Prostate gland (tissue), 2 donors: ENCODE measurements around the gene ZNF701. TPM values are rescaled to one million over a fixed set of nuclear protein-coding genes. Genes with fewer than 3 reads are reported as not detected.
"Not testable (repeated sequence)": the region's sequence is repeated elsewhere in the genome, so short reads cannot be mapped to it uniquely, and the experiment has no call there.

Source experiments
- DNase-seq: peaks from one replicate; pipeline ENCODE4 v3.0.0-alpha.2; 2019; ENCODE audit warnings: low spot score
- H3K27ac ChIP-seq, 2 donors: fragments of 200-600 bp; sonication (generic); 2 replicates each; pipeline ENCODE4 v1.5.1; 2017 to 2019
- H3K27me3 ChIP-seq: fragments of 200-600 bp; sonication (generic); replicated peaks from 2 replicates; pipeline ENCODE4 v1.5.1; 2019; ENCODE audit not compliant: insufficient read depth
- H3K36me3 ChIP-seq, 2 donors: fragments of 200-600 bp; sonication (generic); 1 replicate in 1 of 2; 2 replicates in 1 of 2; pipeline versions ENCODE4 v1.5.1 to v1.8.1; 2017 to 2019
- H3K4me1 ChIP-seq: fragments of 200-600 bp; sonication (generic); replicated peaks from 2 replicates; pipeline ENCODE4 v1.5.1; 2019
- H3K4me3 ChIP-seq, 2 donors: fragments of 200-600 bp; sonication (generic); 2 replicates each; pipeline ENCODE4 v1.5.1; 2017 to 2019
- H3K9me3 ChIP-seq: fragments of 200-600 bp; sonication (generic); 2 replicates; pipeline ENCODE4 v1.5.1; 2017
- POLR2A ChIP-seq: fragments of 450-650 bp; IDR thresholded peaks from one replicate; pipeline ENCODE4 v1.6.1; 2016; ENCODE audit warnings: antibody characterized with exemption, mild to moderate bottlenecking
- POLR2AphosphoS5 ChIP-seq: sonication (generic); formaldehyde crosslinking; IDR thresholded peaks from one replicate; pipeline ENCODE4 v1.6.1; 2017; ENCODE audit warnings: antibody characterized with exemption
- WGBS: methylation state at CpG from one replicate; pipeline ENCODE4 v1.1.5; 2018; 5-methylcytosine and 5-hydroxymethylcytosine counted together
- intact Hi-C: fragments of 100-400 bp; cut with DNase I; formaldehyde crosslinking; loops from one replicate; pipeline ENCODE4 v1.14.2; 2022
- total RNA-seq, 2 donors: library from RNA; depleted of rRNA; stranded (reverse); fragments of >200 nt; gene quantifications; one replicate each; pipeline ENCODE4 v1.1.0, GENCODE V29; 2016
- TF ChIP-seq, protein P1 (sequence below), 4 experiments: fragments of 200-600 bp in 2 of 4; fragments of 450-650 bp in 2 of 4; sonication (generic) in 2 of 4; IDR thresholded peaks; 1 replicate in 3 of 4; 2 replicates in 1 of 4; pipeline ENCODE4 v1.5.1; 2016 to 2019; ENCODE audit warnings: antibody characterized with exemption in 4 of 4, mild to moderate bottlenecking in 2 of 4, moderate library complexity in 2 of 4

ZNF701 gene
- total RNA-seq, 2 donors from 2014 or later, result 15.4 to 22.1 TPM

DNA sequence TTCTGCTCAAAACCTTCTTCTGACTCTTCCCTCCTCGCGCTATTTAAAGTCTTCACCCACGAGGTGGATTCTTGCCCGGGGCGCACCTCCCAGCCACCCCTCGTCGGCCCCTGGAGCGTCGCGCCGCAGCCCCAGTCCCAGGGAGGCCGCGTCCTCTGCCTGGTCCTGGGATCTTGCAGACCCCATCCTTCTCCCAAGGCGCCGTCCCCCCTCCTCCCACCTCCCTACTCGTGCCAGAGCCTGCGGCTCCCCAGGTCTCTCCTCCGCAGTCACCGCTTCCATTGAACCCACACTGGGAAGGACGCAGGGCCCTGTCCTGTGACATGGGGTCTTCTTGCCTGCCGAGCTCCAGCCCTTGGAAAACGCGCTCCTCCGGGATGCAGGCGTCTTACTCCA is 42.1 kb upstream of the ZNF701 start:
- no peaks in the 10 kb centered on the region for H3K27me3 ChIP-seq
- intact Hi-C loops, result loop anchor here (10.0 kb wide), 1 partner anchor 207 kb away; the partner anchor contains the start of gene ZNF611
- H3K9me3 ChIP-seq, result no peaks in the 10 kb centered on the region

GRCh38 chr19:52532480-52532879 is 37.6 kb upstream of the ZNF701 start:
- H3K27ac ChIP-seq, result no peak overlapping the region
- H3K9me3 ChIP-seq, result no peaks in the 10 kb centered on the region
- peaks cover 0 to 4% of the 10 kb centered on the region in 2 donors for H3K36me3 ChIP-seq
- H3K27me3 ChIP-seq, result no peaks in the 10 kb centered on the region
- H3K4me3 ChIP-seq, result no peak overlapping the region
- intact Hi-C loops, result no loop called here
- DNase-seq, result no peak
- 94% methylated on average over 2 of the region's 2 CpGs for WGBS
- H3K4me1 ChIP-seq, result no peaks in the 10 kb centered on the region
- no peak for TF ChIP-seq POLR2AphosphoS5
- TF ChIP-seq, protein P1, sequence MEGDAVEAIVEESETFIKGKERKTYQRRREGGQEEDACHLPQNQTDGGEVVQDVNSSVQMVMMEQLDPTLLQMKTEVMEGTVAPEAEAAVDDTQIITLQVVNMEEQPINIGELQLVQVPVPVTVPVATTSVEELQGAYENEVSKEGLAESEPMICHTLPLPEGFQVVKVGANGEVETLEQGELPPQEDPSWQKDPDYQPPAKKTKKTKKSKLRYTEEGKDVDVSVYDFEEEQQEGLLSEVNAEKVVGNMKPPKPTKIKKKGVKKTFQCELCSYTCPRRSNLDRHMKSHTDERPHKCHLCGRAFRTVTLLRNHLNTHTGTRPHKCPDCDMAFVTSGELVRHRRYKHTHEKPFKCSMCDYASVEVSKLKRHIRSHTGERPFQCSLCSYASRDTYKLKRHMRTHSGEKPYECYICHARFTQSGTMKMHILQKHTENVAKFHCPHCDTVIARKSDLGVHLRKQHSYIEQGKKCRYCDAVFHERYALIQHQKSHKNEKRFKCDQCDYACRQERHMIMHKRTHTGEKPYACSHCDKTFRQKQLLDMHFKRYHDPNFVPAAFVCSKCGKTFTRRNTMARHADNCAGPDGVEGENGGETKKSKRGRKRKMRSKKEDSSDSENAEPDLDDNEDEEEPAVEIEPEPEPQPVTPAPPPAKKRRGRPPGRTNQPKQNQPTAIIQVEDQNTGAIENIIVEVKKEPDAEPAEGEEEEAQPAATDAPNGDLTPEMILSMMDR (IDR thresholded peaks at IDR 0.05), result no peak
- no peak for TF ChIP-seq POLR2A

More for the DNA sequence above, 42.1 kb upstream of the ZNF701 start:
- WGBS, result 2% methylated on average over 25 of the region's 25 CpGs
- H3K36me3 ChIP-seq, result no peaks in the 10 kb centered on the region
- no peaks in the 10 kb centered on the region for H3K4me1 ChIP-seq
- no peak for DNase-seq
- H3K4me3 ChIP-seq, result peak overlapping the region; percentile 54 to 64
- TF ChIP-seq, protein P1 (IDR thresholded peaks at IDR 0.05), result no peak
- TF ChIP-seq POLR2AphosphoS5 (no peak), POLR2A (no peak)
- H3K27ac ChIP-seq, result peak overlapping the region; percentile 84

- Histone ChIP-seq H3K27me3 (no peaks in the 10 kb centered on the region), H3K36me3 (peaks cover 0 to 4% of the 10 kb centered on the region in 2 donors), H3K27ac (no peak overlapping the region), H3K4me3 (no peak overlapping the region), H3K4me1 (no peaks in the 10 kb centered on the region), H3K9me3 (no peaks in the 10 kb centered on the region)
- WGBS, result 81% methylated on average over 5 of the region's 5 CpGs
- TF ChIP-seq, protein P1 (IDR thresholded peaks at IDR 0.05), result no peak
- TF ChIP-seq POLR2A (no peak), POLR2AphosphoS5 (no peak)
- intact Hi-C loops, result no loop called here
- no peak for DNase-seq
Measured at GRCh38 chr19:52533901-52534300, 36.2 kb upstream of the ZNF701 start.

DNA sequence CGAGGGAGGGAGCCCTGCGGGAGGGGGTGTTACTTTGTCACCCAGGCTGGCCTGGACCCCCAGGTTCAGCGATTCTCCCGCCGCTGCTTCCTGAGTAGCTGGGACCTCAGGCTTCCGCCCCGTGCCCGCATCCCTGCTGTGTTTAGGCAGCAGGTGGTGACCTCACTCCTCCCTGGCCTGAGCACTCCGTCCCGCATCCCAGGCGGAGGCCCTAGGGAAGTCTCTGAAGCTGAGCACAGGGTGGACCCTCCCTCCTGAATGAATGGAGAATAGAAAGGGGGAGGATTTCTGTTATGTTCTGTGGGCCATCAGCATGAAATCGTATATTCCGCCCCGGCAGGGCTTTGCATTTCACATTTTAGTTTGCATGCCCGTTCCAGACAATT is 34.7 kb upstream of the ZNF701 start:
- H3K27ac ChIP-seq, result peak overlapping the region; percentile 67 to 68
- H3K4me1 ChIP-seq, intact Hi-C loops, H3K36me3 ChIP-seq, H3K9me3 ChIP-seq, DNase-seq, H3K27me3 ChIP-seq: not testable (repeated sequence)
- peak overlapping the region; percentile 33 to 49 for H3K4me3 ChIP-seq
- 6% methylated on average over 15 of the region's 15 CpGs for WGBS

DNA sequence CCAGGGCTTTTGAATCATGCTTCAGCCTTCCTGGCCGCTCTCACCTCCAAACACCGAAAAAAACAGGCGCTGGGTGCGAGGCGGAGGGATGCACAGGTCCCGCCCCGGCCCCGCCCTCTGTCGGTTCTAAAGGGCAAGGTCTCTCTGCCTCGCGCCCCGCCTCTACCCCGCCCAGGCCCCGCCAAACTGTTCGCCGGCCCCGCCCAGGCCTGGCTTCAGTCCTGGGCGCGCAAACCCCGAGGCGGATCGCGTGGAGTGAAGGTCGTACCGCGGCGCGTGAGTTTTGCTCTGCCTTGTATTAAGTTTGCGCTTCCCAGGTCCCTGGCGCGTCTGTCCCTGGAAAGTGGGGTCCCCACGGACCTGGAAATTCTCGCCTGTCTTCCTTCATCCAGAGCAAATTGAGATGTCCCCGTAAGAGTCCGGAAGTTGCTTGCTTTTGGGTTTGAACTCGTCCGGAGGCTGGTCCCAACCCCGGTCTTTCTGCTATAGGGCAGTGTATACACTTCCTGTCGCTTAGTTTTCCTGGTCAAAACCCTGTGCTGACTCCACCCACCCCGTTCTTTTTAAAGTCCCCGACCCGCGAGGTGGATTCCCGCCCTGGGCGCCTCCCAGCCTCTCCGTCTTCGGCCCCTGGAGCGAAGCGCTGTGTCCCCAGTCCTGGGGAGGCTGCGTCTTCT is 34.2 kb upstream of the ZNF701 start:
- TF ChIP-seq POLR2AphosphoS5 (peak; percentile 26), POLR2A (peak; percentile 42)
- TF ChIP-seq, protein P1 (IDR thresholded peaks at IDR 0.05), result peak in 1 of 4 experiments; percentile 20

More for the DNA sequence above, 34.2 kb upstream of the ZNF701 start:
- peak; percentile 80 for DNase-seq
- H3K27ac ChIP-seq, result peak overlapping the region; percentile 67 to 68
- peaks cover 0 to 4% of the 10 kb centered on the region in 2 donors for H3K36me3 ChIP-seq
- H3K4me1 ChIP-seq, result no peaks in the 10 kb centered on the region
- under 1% methylated on average over 48 of the region's 50 CpGs for WGBS
- H3K4me3 ChIP-seq, result peak overlapping the region; percentile 33 to 49
- intact Hi-C loops, result no loop called here
- H3K27me3 ChIP-seq, result no peaks in the 10 kb centered on the region
- H3K9me3 ChIP-seq, result no peaks in the 10 kb centered on the region
